ENCODE results near the gene CHRDL2.

DNA sequence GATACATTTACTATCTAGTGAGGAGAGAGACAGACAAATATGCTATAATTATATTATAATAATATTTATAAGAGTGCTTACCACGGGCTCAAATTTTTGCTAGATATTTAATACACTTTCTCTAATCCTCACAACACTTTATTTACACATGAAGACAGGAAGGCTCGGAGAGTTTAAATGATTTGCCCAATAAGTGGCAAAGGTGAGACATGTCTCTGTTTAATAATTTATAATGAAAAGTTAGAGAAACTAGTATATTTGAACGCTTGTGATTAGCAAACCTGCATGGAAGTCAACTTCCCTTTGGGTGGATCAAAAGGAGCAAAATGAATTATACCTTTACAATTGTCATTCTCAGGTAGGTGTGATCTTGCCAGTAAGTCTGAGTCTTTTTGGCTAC lies 83.4 kb downstream of the CHRDL2 start:
- no peak for TF ChIP-seq CTCF (conservative IDR thresholded peaks at IDR 0.05 in 1 of 2, IDR thresholded peaks at IDR 0.05 in 1 of 2; ENCODE audit: low read depth in 1 of 2, low read length in 2 of 2)
- no peak for TF ChIP-seq EZH2 (IDR thresholded peaks at IDR 0.05; ENCODE audit: low read length, missing control alignments)
